ENCODE results near the gene GCHFR. TPM values are rescaled to one million over a fixed set of nuclear protein-coding genes. Genes with fewer than 3 reads are reported as not detected.

The GCHFR gene
- polyA plus RNA-seq, 4 donors = 41.0 to 51.6 (median 47.2) TPM

GRCh38 chr15:40775007-40775406 is 11.1 kb downstream of the GCHFR start:
- DNase-seq (ENCODE audit: low read depth in 4 of 4, low spot score in 2 of 4) = no peak

GRCh38 chr15:40775740-40776536 is 12.1 kb downstream of the GCHFR start:
- no peak for DNase-seq (ENCODE audit: low read depth in 4 of 4, low spot score in 2 of 4)

GRCh38 chr15:40776537-40777141 is 12.8 kb downstream of the GCHFR start:
- no peak for DNase-seq (ENCODE audit: low read depth in 4 of 4, low spot score in 2 of 4)

GRCh38 chr15:40782609-40783227 is 18.9 kb downstream of the GCHFR start:
- no peak for DNase-seq (ENCODE audit: low read depth in 4 of 4, low spot score in 2 of 4)

- no peak for DNase-seq (ENCODE audit: low read depth in 4 of 4, low spot score in 2 of 4)
Measured at GRCh38 chr15:40785164-40785563, 21.3 kb downstream of the GCHFR start.

GRCh38 chr15:40785814-40786213 is 21.9 kb downstream of the GCHFR start:
- DNase-seq (ENCODE audit: low read depth in 4 of 4, low spot score in 2 of 4) = no peak

GRCh38 chr15:40787344-40787841 is 23.5 kb downstream of the GCHFR start:
- peak in 1 of 4 donors; percentile 53 for DNase-seq (ENCODE audit: low read depth in 4 of 4, low spot score in 2 of 4)

- no peak for DNase-seq (ENCODE audit: low read depth in 4 of 4, low spot score in 2 of 4)
Measured at GRCh38 chr15:40787991-40788390, 24.1 kb downstream of the GCHFR start.

- no peak for DNase-seq (ENCODE audit: low read depth in 4 of 4, low spot score in 2 of 4)
Measured at GRCh38 chr15:40789119-40789518, 25.3 kb downstream of the GCHFR start.

GRCh38 chr15:40789999-40790398 is 26.1 kb downstream of the GCHFR start:
- DNase-seq (ENCODE audit: low read depth in 4 of 4, low spot score in 2 of 4) = no peak

- no peak for DNase-seq (ENCODE audit: low read depth in 4 of 4, low spot score in 2 of 4)
Measured at GRCh38 chr15:40790718-40791117, 26.9 kb downstream of the GCHFR start.

- DNase-seq (ENCODE audit: low read depth in 4 of 4, low spot score in 2 of 4) = no peak
Measured at GRCh38 chr15:40792394-40792793, 28.5 kb downstream of the GCHFR start.

GRCh38 chr15:40793216-40793989 is 29.5 kb downstream of the GCHFR start:
- no peak for DNase-seq (ENCODE audit: low read depth in 4 of 4, low spot score in 2 of 4)

- no peak for DNase-seq (ENCODE audit: low read depth in 4 of 4, low spot score in 2 of 4)
Measured at GRCh38 chr15:40796041-40796440, 32.2 kb downstream of the GCHFR start.

GRCh38 chr15:40796512-40796911 is 32.6 kb downstream of the GCHFR start:
- no peak for DNase-seq (ENCODE audit: low read depth in 4 of 4, low spot score in 2 of 4)

- DNase-seq (ENCODE audit: low read depth in 4 of 4, low spot score in 2 of 4) = no peak
Measured at GRCh38 chr15:40799523-40799922, 35.7 kb downstream of the GCHFR start.

GRCh38 chr15:40803076-40803475 is 39.2 kb downstream of the GCHFR start:
- DNase-seq (ENCODE audit: low read depth in 4 of 4, low spot score in 2 of 4) = no peak

- DNase-seq (ENCODE audit: low read depth in 4 of 4, low spot score in 2 of 4) = no peak
Measured at GRCh38 chr15:40803688-40804087, 39.8 kb downstream of the GCHFR start.

GRCh38 chr15:40806672-40807027 is 42.8 kb downstream of the GCHFR start:
- no peak for DNase-seq (ENCODE audit: low read depth in 4 of 4, low spot score in 2 of 4)

GRCh38 chr15:40807028-40807887 is 43.4 kb downstream of the GCHFR start, which contains the start of the genes DNAJC17 and ZFYVE19:
DNAJC17 (minus strand) TSS chr15:40807473; CDS start chr15:40807446, 27 bp downstream.
ZFYVE19 (plus strand) TSS chr15:40807089; CDS start chr15:40807590, 501 bp downstream.
- peak; percentile 83 to 97 (median 90) for DNase-seq (ENCODE audit: low read depth in 4 of 4, low spot score in 2 of 4)
